Tibial nerve (tissue), 4 donors: Measurements from ENCODE around the gene TULP4. TPM values are rescaled to one million over a fixed set of nuclear protein-coding genes. Genes with fewer than 3 reads are reported as not detected.

ENCODE experiments used
- DNase-seq, 2 donors: peaks; one replicate each; pipeline ENCODE4 v3.0.0-alpha.2; 2019; ENCODE audit warnings: low spot score in 2 of 2
- H3K27ac ChIP-seq, 4 donors: fragments of 200-600 bp; sonication (generic) in 3 of 4; one replicate each; pipeline ENCODE4 v1.5.1; 2017 to 2019; ENCODE audit warnings: mild to moderate bottlenecking in 1 of 4
- H3K27me3 ChIP-seq, 2 donors: fragments of 200-600 bp; sonication (generic) in 1 of 2; one replicate each; pipeline versions ENCODE4 v1.5.1 to v1.6.0; 2017 to 2019
- H3K36me3 ChIP-seq, 3 donors: fragments of 200-600 bp; sonication (generic); one replicate each; pipeline ENCODE4 v1.5.1; 2018 to 2019
- H3K4me1 ChIP-seq, 4 donors: fragments of 200-600 bp; sonication (generic) in 3 of 4; one replicate each; pipeline ENCODE4 v1.5.1; 2017 to 2019
- H3K4me3 ChIP-seq, 4 donors: fragments of 200-600 bp; sonication (generic) in 3 of 4; one replicate each; pipeline ENCODE4 v1.5.1; 2017 to 2019; ENCODE audit warnings: mild to moderate bottlenecking in 1 of 4, moderate library complexity in 1 of 4
- H3K9me3 ChIP-seq, 4 donors: fragments of 200-600 bp; sonication (generic) in 3 of 4; one replicate each; pipeline ENCODE4 v1.5.1; 2017 to 2019
- CTCF ChIP-seq, 5 experiments: fragments of 200-600 bp in 3 of 5; fragments of 450-650 bp in 2 of 5; sonication (generic) in 3 of 5; IDR thresholded peaks; one replicate each; pipeline ENCODE4 v1.5.1; 2016 to 2019; ENCODE audit warnings: antibody characterized with exemption in 5 of 5, mild to moderate bottlenecking in 3 of 5, moderate library complexity in 2 of 5
- EP300 ChIP-seq, 2 donors: sonication (generic); formaldehyde crosslinking; IDR thresholded peaks; one replicate each; pipeline ENCODE4 v1.6.1; 2017; ENCODE audit warnings: antibody characterized with exemption in 2 of 2, mild to moderate bottlenecking in 1 of 2
- POLR2A ChIP-seq, 2 donors: fragments of 450-650 bp; IDR thresholded peaks; one replicate each; pipeline ENCODE4 v1.6.1; 2017; ENCODE audit warnings: antibody characterized with exemption in 2 of 2, mild to moderate bottlenecking in 2 of 2, moderate library complexity in 2 of 2
- WGBS, 2 donors: methylation state at CpG; one replicate each; pipeline ENCODE4 v1.1.5; 2018; 5-methylcytosine and 5-hydroxymethylcytosine counted together
- total RNA-seq, 4 donors: library from RNA; depleted of rRNA; stranded (reverse); fragments of >200 nt; gene quantifications; one replicate each; pipeline ENCODE4 v1.1.0, GENCODE V29; 2016

The TULP4 gene
- total RNA-seq, 4 donors from 2014 or later, result 91.2 to 109 (median 101) TPM

DNA sequence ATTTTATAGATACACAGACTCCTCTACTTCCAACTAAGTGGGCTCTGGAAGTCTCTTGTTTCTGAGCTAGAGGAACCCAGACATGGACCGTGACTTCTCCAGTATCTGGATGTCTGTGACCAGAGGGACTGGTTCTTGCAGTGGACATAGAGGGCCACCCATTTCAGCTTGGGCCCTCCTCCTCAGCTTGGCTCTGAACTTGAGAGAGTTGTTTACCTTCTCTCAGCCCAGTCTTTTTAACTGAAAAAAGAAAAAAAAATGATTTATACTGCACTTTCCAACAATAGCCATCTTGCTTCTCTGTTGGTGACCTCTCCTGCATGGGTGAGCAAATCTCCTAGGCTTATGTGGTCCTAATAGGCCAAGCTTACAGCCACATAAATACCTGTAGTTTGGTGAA, 187.3 kb downstream of the TULP4 start:
- Histone ChIP-seq H3K27ac (no peak overlapping the region), H3K36me3 (peaks cover 0 to 87% (median 4%) of the 10 kb centered on the region in 3 donors), H3K4me3 (no peak overlapping the region), H3K27me3 (no peaks in the 10 kb centered on the region), H3K4me1 (no peaks in the 10 kb centered on the region), H3K9me3 (no peaks in the 10 kb centered on the region)
- 94 to 100% methylated on average over 1 of the region's 1 CpG for WGBS, 2 donors
- DNase-seq, result no peak
- TF ChIP-seq EP300 (IDR thresholded peaks at IDR 0.05), result no peak
- TF ChIP-seq POLR2A (IDR thresholded peaks at IDR 0.05), result no peak
- no peak for TF ChIP-seq CTCF (IDR thresholded peaks at IDR 0.05)

GRCh38 chr6:158500016-158500735, 187.9 kb downstream of the TULP4 start:
- WGBS, 2 donors, result 84 to 89% methylated on average over 8 of the region's 8 CpGs

DNA sequence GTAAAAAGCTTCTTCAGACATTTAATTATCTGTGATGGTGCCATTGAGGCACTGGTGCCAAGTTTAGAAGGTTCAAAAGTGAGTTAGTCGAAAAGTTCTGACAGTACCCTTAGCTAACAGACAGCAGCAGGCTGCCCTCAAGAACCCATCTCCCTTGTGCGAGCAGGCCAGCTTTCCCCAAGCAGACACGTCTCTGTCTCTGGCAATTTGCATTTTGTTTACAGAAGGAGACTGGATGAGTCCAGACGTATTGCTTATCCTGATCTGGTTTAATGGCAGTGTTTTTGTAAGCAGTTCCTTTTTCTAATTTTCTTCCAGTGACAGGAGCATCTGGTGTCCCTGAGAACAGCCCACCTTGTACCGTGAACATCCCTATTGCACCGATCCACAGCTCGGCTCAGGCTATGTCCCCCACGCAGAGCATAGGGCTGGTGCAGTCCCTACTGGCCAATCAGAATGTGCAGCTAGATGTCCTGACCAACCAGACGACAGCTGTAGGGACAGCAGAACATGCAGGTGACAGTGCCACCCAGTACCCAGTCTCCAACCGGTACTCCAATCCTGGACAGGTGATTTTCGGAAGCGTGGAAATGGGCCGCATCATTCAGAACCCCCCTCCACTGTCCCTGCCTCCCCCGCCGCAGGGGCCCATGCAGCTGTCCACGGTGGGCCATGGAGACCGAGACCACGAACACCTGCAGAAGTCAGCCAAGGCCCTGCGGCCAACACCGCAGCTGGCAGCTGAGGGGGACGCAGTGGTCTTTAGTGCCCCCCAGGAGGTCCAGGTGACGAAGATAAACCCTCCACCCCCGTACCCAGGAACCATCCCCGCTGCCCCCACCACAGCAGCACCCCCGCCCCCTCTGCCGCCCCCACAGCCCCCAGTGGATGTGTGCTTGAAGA, 189.3 kb downstream of the TULP4 start:
- Histone ChIP-seq H3K27ac (no peak overlapping the region), H3K9me3 (no peaks in the 10 kb centered on the region), H3K4me3 (no peak overlapping the region), H3K27me3 (no peaks in the 10 kb centered on the region), H3K36me3 (peaks cover 0 to 79% (median 4%) of the 10 kb centered on the region in 3 donors), H3K4me1 (no peaks in the 10 kb centered on the region)
- 94 to 95% methylated on average over 16 to 25 of the region's 26 CpGs for WGBS, 2 donors
- DNase-seq, result no peak
- TF ChIP-seq POLR2A (IDR thresholded peaks at IDR 0.05) (no peak), EP300 (IDR thresholded peaks at IDR 0.05) (no peak), CTCF (IDR thresholded peaks at IDR 0.05) (no peak)

More at GRCh38 chr6:158500016-158500735, 187.9 kb downstream of the TULP4 start:
- Histone ChIP-seq H3K27ac (no peak overlapping the region), H3K27me3 (no peaks in the 10 kb centered on the region), H3K36me3 (peaks cover 0 to 84% (median 4%) of the 10 kb centered on the region in 3 donors), H3K4me3 (no peak overlapping the region), H3K9me3 (no peaks in the 10 kb centered on the region), H3K4me1 (no peaks in the 10 kb centered on the region)
- TF ChIP-seq CTCF (IDR thresholded peaks at IDR 0.05) (no peak), EP300 (IDR thresholded peaks at IDR 0.05) (no peak), POLR2A (IDR thresholded peaks at IDR 0.05) (no peak)
- no peak for DNase-seq

- TF ChIP-seq EP300 (IDR thresholded peaks at IDR 0.05) (no peak), CTCF (IDR thresholded peaks at IDR 0.05) (no peak), POLR2A (IDR thresholded peaks at IDR 0.05) (no peak)
- no peak for DNase-seq
- H3K36me3 ChIP-seq, result peaks cover 0 to 85% (median 4%) of the 10 kb centered on the region in 3 donors
- no peaks in the 10 kb centered on the region for H3K9me3 ChIP-seq
- no peaks in the 10 kb centered on the region for H3K4me1 ChIP-seq
- WGBS, 2 donors, result 97 to 98% methylated on average over 28 to 37 of the region's 43 CpGs
- H3K4me3 ChIP-seq, result no peak overlapping the region
- no peaks in the 10 kb centered on the region for H3K27me3 ChIP-seq
- no peak overlapping the region for H3K27ac ChIP-seq
Observed at GRCh38 chr6:158502263-158502950, 190.1 kb downstream of the TULP4 start.
